GM18858 (cell line): ENCODE measurements around the gene GOLGA8H.
"Not testable (repeated sequence)": the region's sequence is repeated elsewhere in the genome, so short reads cannot be mapped to it uniquely, and the experiment has no call there.

Source experiments
- ATAC-seq: cut with Tn5 transposase; IDR thresholded peaks from one replicate; pipeline ENCODE4 v1.9.1; 2021; ENCODE audit not compliant: unreplicated experiment

GOLGA8H gene

GRCh38 chr15:30603796-30604195 lies at the start of gene GOLGA8H:
Gene GOLGA8H, plus strand, starts transcription at chr15:30604028. Its CDS starts 98 bp downstream, at chr15:30604126.
- not testable (repeated sequence) for ATAC-seq

- ATAC-seq, result not testable (repeated sequence)
Observed at GRCh38 chr15:30566949-30567348, 36.9 kb upstream of the GOLGA8H start.

GRCh38 chr15:30573012-30573491 lies 30.8 kb upstream of the GOLGA8H start:
- ATAC-seq, result not testable (repeated sequence)

- ATAC-seq, result not testable (repeated sequence)
Observed at GRCh38 chr15:30579394-30579970, 24.3 kb upstream of the GOLGA8H start.

- ATAC-seq, result not testable (repeated sequence)
Observed at GRCh38 chr15:30580716-30581115, 23.1 kb upstream of the GOLGA8H start.

- not testable (repeated sequence) for ATAC-seq
Observed at GRCh38 chr15:30598953-30599352, 4.9 kb upstream of the GOLGA8H start.

GRCh38 chr15:30612271-30612670 lies 8.4 kb downstream of the GOLGA8H start:
- not testable (repeated sequence) for ATAC-seq

GRCh38 chr15:30621342-30621741 lies 17.5 kb downstream of the GOLGA8H start:
- ATAC-seq, result not testable (repeated sequence)

GRCh38 chr15:30625436-30626193 lies 21.8 kb downstream of the GOLGA8H start, which contains the start of gene ARHGAP11B:
Gene ARHGAP11B, plus strand, starts transcription at chr15:30626128.
- peak; percentile 79 for ATAC-seq

GRCh38 chr15:30626194-30626565 lies 22.4 kb downstream of the GOLGA8H start:
- ATAC-seq, result not testable (repeated sequence)

- not testable (repeated sequence) for ATAC-seq
Observed at GRCh38 chr15:30626632-30627031, 22.8 kb downstream of the GOLGA8H start.

GRCh38 chr15:30650012-30650929 lies 46.4 kb downstream of the GOLGA8H start:
- peak; percentile 88 for ATAC-seq

- not testable (repeated sequence) for ATAC-seq
Observed at GRCh38 chr15:30661154-30661553, 57.3 kb downstream of the GOLGA8H start.
